Measurements from ENCODE around the gene OPTN.
"Not testable (repeated sequence)": the region's sequence is repeated elsewhere in the genome, so short reads cannot be mapped to it uniquely, and the experiment has no call there.

The OPTN gene

GRCh38 chr10:13091801-13092200 is 8.2 kb upstream of the OPTN start:
- H3K9ac ChIP-seq (ENCODE audit: low read length): no peak overlapping the region
- DNase-seq (ENCODE audit: low read depth): no peak
- no peaks in the 10 kb centered on the region for H3K9me3 ChIP-seq (ENCODE audit: control insufficient read depth, low read length)
- no peaks in the 10 kb centered on the region for H3K36me3 ChIP-seq (ENCODE audit: control insufficient read depth, insufficient read depth, low read length, severe bottlenecking)
- peaks cover 37% of the 10 kb centered on the region for H3K4me1 ChIP-seq (ENCODE audit: control insufficient read depth, insufficient read depth, low read length)
- H3K27me3 ChIP-seq (replicated peaks; ENCODE audit: control insufficient read depth, insufficient read depth, low read length): no peaks in the 10 kb centered on the region
- no peak overlapping the region for H3K4me3 ChIP-seq (ENCODE audit: low read length)

GRCh38 chr10:13092291-13093102 is 7.5 kb upstream of the OPTN start:
- no peak for DNase-seq (ENCODE audit: low read depth)
- Histone ChIP-seq H3K27me3 (replicated peaks; ENCODE audit: control insufficient read depth, insufficient read depth, low read length) (no peaks in the 10 kb centered on the region), H3K36me3 (ENCODE audit: control insufficient read depth, insufficient read depth, low read length, severe bottlenecking) (no peaks in the 10 kb centered on the region), H3K9me3 (ENCODE audit: control insufficient read depth, low read length) (no peaks in the 10 kb centered on the region), H3K4me3 (ENCODE audit: low read length) (no peak overlapping the region), H3K9ac (ENCODE audit: low read length) (no peak overlapping the region), H3K4me1 (ENCODE audit: control insufficient read depth, insufficient read depth, low read length) (peaks cover 34% of the 10 kb centered on the region)

- H3K4me1 ChIP-seq (ENCODE audit: control insufficient read depth, insufficient read depth, low read length): peaks cover 22% of the 10 kb centered on the region
- not testable (repeated sequence) for H3K9ac ChIP-seq (ENCODE audit: low read length); H3K4me3 ChIP-seq (ENCODE audit: low read length); H3K36me3 ChIP-seq (ENCODE audit: control insufficient read depth, insufficient read depth, low read length, severe bottlenecking); H3K9me3 ChIP-seq (ENCODE audit: control insufficient read depth, low read length); H3K27me3 ChIP-seq (replicated peaks; ENCODE audit: control insufficient read depth, insufficient read depth, low read length); DNase-seq (ENCODE audit: low read depth)
Measured at GRCh38 chr10:13094082-13094481, 5.9 kb upstream of the OPTN start.

- Histone ChIP-seq H3K9me3 (ENCODE audit: control insufficient read depth, low read length) (no peaks in the 10 kb centered on the region), H3K4me1 (ENCODE audit: control insufficient read depth, insufficient read depth, low read length) (peaks cover 22% of the 10 kb centered on the region), H3K4me3 (ENCODE audit: low read length) (no peak overlapping the region), H3K36me3 (ENCODE audit: control insufficient read depth, insufficient read depth, low read length, severe bottlenecking) (no peaks in the 10 kb centered on the region), H3K9ac (ENCODE audit: low read length) (no peak overlapping the region), H3K27me3 (replicated peaks; ENCODE audit: control insufficient read depth, insufficient read depth, low read length) (no peaks in the 10 kb centered on the region)
- no peak for DNase-seq (ENCODE audit: low read depth)
Measured at GRCh38 chr10:13095094-13095493, 4.9 kb upstream of the OPTN start.

- H3K9me3 ChIP-seq (ENCODE audit: control insufficient read depth, low read length): no peaks in the 10 kb centered on the region
Measured at GRCh38 chr10:13095929-13096328, 4.0 kb upstream of the OPTN start.

GRCh38 chr10:13099144-13099665 is 758 bp upstream of the OPTN start:
- Histone ChIP-seq H3K27me3 (replicated peaks; ENCODE audit: control insufficient read depth, insufficient read depth, low read length) (no peaks in the 10 kb centered on the region), H3K36me3 (ENCODE audit: control insufficient read depth, insufficient read depth, low read length, severe bottlenecking) (peaks cover 7% of the 10 kb centered on the region), H3K9me3 (ENCODE audit: control insufficient read depth, low read length) (no peaks in the 10 kb centered on the region), H3K4me1 (ENCODE audit: control insufficient read depth, insufficient read depth, low read length) (peaks cover 24% of the 10 kb centered on the region), H3K4me3 (ENCODE audit: low read length) (peak overlapping the region; percentile 94), H3K9ac (ENCODE audit: low read length) (peak overlapping the region; percentile 72)
- peak; percentile 76 for DNase-seq (ENCODE audit: low read depth)

More at GRCh38 chr10:13095929-13096328, 4.0 kb upstream of the OPTN start:
- H3K9ac ChIP-seq (ENCODE audit: low read length): no peak overlapping the region
- no peaks in the 10 kb centered on the region for H3K36me3 ChIP-seq (ENCODE audit: control insufficient read depth, insufficient read depth, low read length, severe bottlenecking)
- DNase-seq (ENCODE audit: low read depth): no peak
- peaks cover 21% of the 10 kb centered on the region for H3K4me1 ChIP-seq (ENCODE audit: control insufficient read depth, insufficient read depth, low read length)
- H3K27me3 ChIP-seq (replicated peaks; ENCODE audit: control insufficient read depth, insufficient read depth, low read length): no peaks in the 10 kb centered on the region
- no peak overlapping the region for H3K4me3 ChIP-seq (ENCODE audit: low read length)

- H3K36me3 ChIP-seq (ENCODE audit: control insufficient read depth, insufficient read depth, low read length, severe bottlenecking): peaks cover 12% of the 10 kb centered on the region
- peak overlapping the region; percentile 94 for H3K4me3 ChIP-seq (ENCODE audit: low read length)
- H3K4me1 ChIP-seq (ENCODE audit: control insufficient read depth, insufficient read depth, low read length): peaks cover 34% of the 10 kb centered on the region
- no peaks in the 10 kb centered on the region for H3K9me3 ChIP-seq (ENCODE audit: control insufficient read depth, low read length)
- peak; percentile 68 for DNase-seq (ENCODE audit: low read depth)
- peak overlapping the region; percentile 94 for H3K9ac ChIP-seq (ENCODE audit: low read length)
- H3K27me3 ChIP-seq (replicated peaks; ENCODE audit: control insufficient read depth, insufficient read depth, low read length): no peaks in the 10 kb centered on the region
Measured at GRCh38 chr10:13100349-13101294, 659 bp downstream of the OPTN start.

- peak overlapping the region; percentile 94 for H3K4me3 ChIP-seq (ENCODE audit: low read length)
- DNase-seq (ENCODE audit: low read depth): peak; percentile 18
- H3K27me3 ChIP-seq (replicated peaks; ENCODE audit: control insufficient read depth, insufficient read depth, low read length): no peaks in the 10 kb centered on the region
- H3K9me3 ChIP-seq (ENCODE audit: control insufficient read depth, low read length): no peaks in the 10 kb centered on the region
- peaks cover 40% of the 10 kb centered on the region for H3K4me1 ChIP-seq (ENCODE audit: control insufficient read depth, insufficient read depth, low read length)
- H3K9ac ChIP-seq (ENCODE audit: low read length): peak overlapping the region; percentile 90
- peaks cover 19% of the 10 kb centered on the region for H3K36me3 ChIP-seq (ENCODE audit: control insufficient read depth, insufficient read depth, low read length, severe bottlenecking)
Measured at GRCh38 chr10:13102002-13102794, 2.2 kb downstream of the OPTN start.

- Histone ChIP-seq H3K4me1 (ENCODE audit: control insufficient read depth, insufficient read depth, low read length) (peaks cover 40% of the 10 kb centered on the region), H3K27me3 (replicated peaks; ENCODE audit: control insufficient read depth, insufficient read depth, low read length) (no peaks in the 10 kb centered on the region), H3K4me3 (ENCODE audit: low read length) (no peak overlapping the region), H3K9me3 (ENCODE audit: control insufficient read depth, low read length) (no peaks in the 10 kb centered on the region), H3K36me3 (ENCODE audit: control insufficient read depth, insufficient read depth, low read length, severe bottlenecking) (peaks cover 27% of the 10 kb centered on the region), H3K9ac (ENCODE audit: low read length) (no peak overlapping the region)
- no peak for DNase-seq (ENCODE audit: low read depth)
Measured at GRCh38 chr10:13103554-13103953, 3.6 kb downstream of the OPTN start.

GRCh38 chr10:13104697-13105096 is 4.7 kb downstream of the OPTN start:
- peaks cover 40% of the 10 kb centered on the region for H3K4me1 ChIP-seq (ENCODE audit: control insufficient read depth, insufficient read depth, low read length)

More at GRCh38 chr10:13104697-13105096, 4.7 kb downstream of the OPTN start:
- DNase-seq (ENCODE audit: low read depth): no peak
- Histone ChIP-seq H3K27me3 (replicated peaks; ENCODE audit: control insufficient read depth, insufficient read depth, low read length) (no peaks in the 10 kb centered on the region), H3K4me3 (ENCODE audit: low read length) (no peak overlapping the region), H3K9ac (ENCODE audit: low read length) (no peak overlapping the region), H3K36me3 (ENCODE audit: control insufficient read depth, insufficient read depth, low read length, severe bottlenecking) (peaks cover 38% of the 10 kb centered on the region), H3K9me3 (ENCODE audit: control insufficient read depth, low read length) (no peaks in the 10 kb centered on the region)
